Measurements from ENCODE around the gene DDX23. TPM values are rescaled to one million over a fixed set of nuclear protein-coding genes. Genes with fewer than 3 reads are reported as not detected.

DDX23 gene
- polyA plus RNA-seq, 1 of the 3 experiments (the other 2 are of a cell fraction): 50.4 TPM

- ChIA-PET CTCF (interaction anchor here (1.0 to 7.5 kb wide), 4 partner anchors 13 to 108 kb away, joined by 3 to 37 read pairs (median 12); no protein-coding TSS in a partner anchor), POLR2A (no interaction called here)
- Histone ChIP-seq H3K4me2 (no peak overlapping the region), H3K9ac (no peak overlapping the region), H3K4me1 (ENCODE audit: control insufficient read depth in 1 of 2, insufficient read depth in 2 of 2, low read depth in 1 of 2, low read length in 1 of 2) (peaks cover 14% of the 10 kb centered on the region in 2 experiments; a peak in 3 of 4 replicates), H3K36me3 (replicated peaks in 1 of 2; ENCODE audit: control insufficient read depth in 1 of 2, insufficient read depth in 2 of 2, low read length in 1 of 2) (peaks cover 0 to 9% of the 10 kb centered on the region in 2 experiments), H4K20me1 (ENCODE audit: insufficient read depth) (no peaks in the 10 kb centered on the region), H3K4me3 (ENCODE audit: low read depth in 2 of 2, low read length in 1 of 2) (no peak overlapping the region), H3K27ac (ENCODE audit: low read depth in 2 of 2, low read length in 1 of 2) (no peak overlapping the region), H3K79me2 (ENCODE audit: insufficient read depth) (peaks cover 80% of the 10 kb centered on the region), H3F3A (replicated peaks; ENCODE audit: insufficient read depth) (peaks cover 3% of the 10 kb centered on the region), H3K9me2 (no peaks in the 10 kb centered on the region), H2AFZ (ENCODE audit: low read depth) (no peak overlapping the region), H3K27me3 (ENCODE audit: insufficient read depth) (no peaks in the 10 kb centered on the region), H3K9me3 (no peaks in the 10 kb centered on the region)
- DNase-seq: no peak
- TF ChIP-seq GABPA (IDR thresholded peaks at IDR 0.05; ENCODE audit: low read depth) (no peak), RFX5 (IDR thresholded peaks at IDR 0.05; ENCODE audit: low read length) (no peak), GATA2 (CRISPR knock-in tag; IDR thresholded peaks at IDR 0.05) (no peak), RXRA (IDR thresholded peaks at IDR 0.05; ENCODE audit: borderline replicate concordance, low read depth) (no peak), MEF2A (IDR thresholded peaks at IDR 0.05; ENCODE audit: borderline replicate concordance, low read depth) (no peak)
- TF ChIP-seq, protein P1, sequence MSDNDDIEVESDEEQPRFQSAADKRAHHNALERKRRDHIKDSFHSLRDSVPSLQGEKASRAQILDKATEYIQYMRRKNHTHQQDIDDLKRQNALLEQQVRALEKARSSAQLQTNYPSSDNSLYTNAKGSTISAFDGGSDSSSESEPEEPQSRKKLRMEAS (IDR thresholded peaks at IDR 0.05; ENCODE audit: low read depth): no peak
- WGBS (ENCODE audit: low lambda C conversion rate): 94% methylated on average over 51 of the region's 63 CpGs
Observed at GRCh38 chr12:48782457-48783395, 69.2 kb downstream of the DDX23 start.

DNA sequence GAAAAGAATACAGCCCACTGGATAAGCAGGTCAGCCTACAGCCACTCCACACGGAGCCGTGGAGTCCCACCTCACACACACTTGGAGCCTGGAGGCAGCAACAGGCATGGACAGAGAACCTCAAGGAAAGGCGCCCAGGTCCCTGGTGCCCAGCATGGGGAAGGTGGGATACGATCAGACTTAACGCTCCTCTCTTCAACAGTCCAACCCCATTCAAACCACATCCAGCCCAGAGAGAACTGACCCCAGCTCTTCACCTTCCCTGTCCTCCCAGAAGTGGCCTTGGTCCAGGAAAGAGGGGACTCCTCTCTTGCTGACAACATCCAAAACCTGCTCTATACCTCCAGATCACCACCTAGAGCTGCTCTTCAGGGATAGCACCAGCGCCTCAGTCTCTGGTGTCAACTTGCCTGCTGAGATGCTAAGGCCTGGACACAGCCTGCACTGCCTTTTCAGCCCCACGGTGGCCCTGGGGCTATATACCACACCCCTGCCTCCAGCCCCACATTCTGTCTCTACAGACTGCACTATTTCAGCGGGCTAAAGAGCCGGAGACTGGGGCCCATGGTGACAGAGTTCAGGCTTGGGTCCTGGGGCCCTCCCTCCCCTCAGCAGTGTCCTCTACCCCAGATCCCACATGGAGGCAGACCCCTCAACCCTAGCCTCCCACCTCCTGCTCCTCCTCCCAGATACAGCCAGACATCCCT, 70.1 kb downstream of the DDX23 start:
- peaks cover 72% of the 10 kb centered on the region for H3K79me2 ChIP-seq (ENCODE audit: insufficient read depth)
- ChIA-PET POLR2A (no interaction called here), CTCF (interaction anchor here (0.7 to 7.5 kb wide), 3 partner anchors 8 to 28 kb away, joined by 3 to 37 read pairs (median 22); no protein-coding TSS in a partner anchor)
- H2AFZ ChIP-seq (ENCODE audit: low read depth): no peak overlapping the region
- peaks cover 6 to 14% of the 10 kb centered on the region in 2 experiments; a peak in 3 of 4 replicates for H3K4me1 ChIP-seq (ENCODE audit: control insufficient read depth in 1 of 2, insufficient read depth in 2 of 2, low read depth in 1 of 2, low read length in 1 of 2)
- 97% methylated on average over 6 of the region's 9 CpGs for WGBS (ENCODE audit: low lambda C conversion rate)
- peaks cover 0 to 12% of the 10 kb centered on the region in 2 experiments for H3K36me3 ChIP-seq (replicated peaks in 1 of 2; ENCODE audit: control insufficient read depth in 1 of 2, insufficient read depth in 2 of 2, low read length in 1 of 2)
- no peak overlapping the region for H3K9ac ChIP-seq
- H4K20me1 ChIP-seq (ENCODE audit: insufficient read depth): no peaks in the 10 kb centered on the region
- peaks cover 3% of the 10 kb centered on the region for H3F3A ChIP-seq (replicated peaks; ENCODE audit: insufficient read depth)
- no peaks in the 10 kb centered on the region for H3K9me2 ChIP-seq
- H3K27me3 ChIP-seq (ENCODE audit: insufficient read depth): no peaks in the 10 kb centered on the region
- no peaks in the 10 kb centered on the region for H3K9me3 ChIP-seq
- no peak overlapping the region for H3K27ac ChIP-seq (ENCODE audit: low read depth in 2 of 2, low read length in 1 of 2)
- no peak overlapping the region for H3K4me2 ChIP-seq
- no peak for DNase-seq
- TF ChIP-seq RCOR1 (IDR thresholded peaks at IDR 0.05; ENCODE audit: low read length) (no peak), GATA2 (CRISPR knock-in tag; IDR thresholded peaks at IDR 0.05) (no peak), RAD21 (IDR thresholded peaks at IDR 0.05; ENCODE audit: low read length) (no peak), CHD2 (IDR thresholded peaks at IDR 0.05; ENCODE audit: low read length, partially characterized antibody) (no peak), EZH2phosphoT487 (IDR thresholded peaks at IDR 0.05; ENCODE audit: borderline replicate concordance, low read depth) (no peak)
- TF ChIP-seq, protein P2, sequence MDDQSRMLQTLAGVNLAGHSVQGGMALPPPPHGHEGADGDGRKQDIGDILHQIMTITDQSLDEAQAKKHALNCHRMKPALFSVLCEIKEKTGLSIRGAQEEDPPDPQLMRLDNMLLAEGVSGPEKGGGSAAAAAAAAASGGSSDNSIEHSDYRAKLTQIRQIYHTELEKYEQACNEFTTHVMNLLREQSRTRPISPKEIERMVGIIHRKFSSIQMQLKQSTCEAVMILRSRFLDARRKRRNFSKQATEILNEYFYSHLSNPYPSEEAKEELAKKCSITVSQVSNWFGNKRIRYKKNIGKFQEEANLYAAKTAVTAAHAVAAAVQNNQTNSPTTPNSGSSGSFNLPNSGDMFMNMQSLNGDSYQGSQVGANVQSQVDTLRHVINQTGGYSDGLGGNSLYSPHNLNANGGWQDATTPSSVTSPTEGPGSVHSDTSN (IDR thresholded peaks at IDR 0.05): no peak
- TF ChIP-seq, protein P1 (IDR thresholded peaks at IDR 0.05; ENCODE audit: low read depth): no peak
- TF ChIP-seq, protein P3, sequence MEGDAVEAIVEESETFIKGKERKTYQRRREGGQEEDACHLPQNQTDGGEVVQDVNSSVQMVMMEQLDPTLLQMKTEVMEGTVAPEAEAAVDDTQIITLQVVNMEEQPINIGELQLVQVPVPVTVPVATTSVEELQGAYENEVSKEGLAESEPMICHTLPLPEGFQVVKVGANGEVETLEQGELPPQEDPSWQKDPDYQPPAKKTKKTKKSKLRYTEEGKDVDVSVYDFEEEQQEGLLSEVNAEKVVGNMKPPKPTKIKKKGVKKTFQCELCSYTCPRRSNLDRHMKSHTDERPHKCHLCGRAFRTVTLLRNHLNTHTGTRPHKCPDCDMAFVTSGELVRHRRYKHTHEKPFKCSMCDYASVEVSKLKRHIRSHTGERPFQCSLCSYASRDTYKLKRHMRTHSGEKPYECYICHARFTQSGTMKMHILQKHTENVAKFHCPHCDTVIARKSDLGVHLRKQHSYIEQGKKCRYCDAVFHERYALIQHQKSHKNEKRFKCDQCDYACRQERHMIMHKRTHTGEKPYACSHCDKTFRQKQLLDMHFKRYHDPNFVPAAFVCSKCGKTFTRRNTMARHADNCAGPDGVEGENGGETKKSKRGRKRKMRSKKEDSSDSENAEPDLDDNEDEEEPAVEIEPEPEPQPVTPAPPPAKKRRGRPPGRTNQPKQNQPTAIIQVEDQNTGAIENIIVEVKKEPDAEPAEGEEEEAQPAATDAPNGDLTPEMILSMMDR (IDR thresholded peaks at IDR 0.05): no peak
- no peak overlapping the region for H3K4me3 ChIP-seq (ENCODE audit: low read depth in 2 of 2, low read length in 1 of 2)

Measured in SK-N-SH (cell line).